ENCODE measurements around the gene F3. TPM values are rescaled to one million over a fixed set of nuclear protein-coding genes. Genes with fewer than 3 reads are reported as not detected.

Gene F3
- total RNA-seq, 4 donors from 2014 or later = 3.1 to 10.8 (median 6.3) TPM

DNA sequence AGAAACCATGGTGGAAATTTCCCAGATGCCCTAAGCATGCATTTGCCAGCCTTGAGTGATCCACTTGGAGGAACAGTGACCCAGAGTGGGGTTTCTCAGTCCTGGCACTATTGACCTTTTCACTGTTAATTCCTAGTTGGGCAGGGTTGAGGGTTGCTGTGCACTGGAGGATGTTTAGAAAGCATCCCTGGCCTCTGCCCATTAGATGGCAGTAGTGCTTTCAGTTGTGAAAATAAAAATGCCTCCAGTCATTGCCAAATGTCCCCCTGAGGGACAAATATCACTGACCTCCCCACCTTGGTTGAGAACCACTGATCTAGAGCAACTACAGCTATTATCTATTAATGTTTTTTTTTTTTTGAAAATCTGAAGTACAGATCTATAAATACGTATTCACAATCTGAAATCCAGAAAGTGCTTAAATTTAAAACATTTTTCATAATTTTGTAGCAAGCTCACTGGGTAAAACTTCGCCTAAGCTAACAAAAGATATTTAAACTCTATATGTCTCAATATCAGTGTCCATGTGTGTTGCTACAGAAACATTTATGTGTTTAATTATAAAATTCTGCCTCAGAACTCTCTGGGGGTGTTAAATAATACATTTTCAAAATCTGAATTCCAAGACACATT lies 27.3 kb downstream of the F3 start:
- ATAC-seq (no peak), DNase-seq (no peak)
- Histone ChIP-seq H3K27me3 (no peaks in the 10 kb centered on the region), H3K36me3 (no peaks in the 10 kb centered on the region), H3K4me1 (no peaks in the 10 kb centered on the region), H3K4me3 (no peak overlapping the region), H3K27ac (no peak overlapping the region), H3K9me3 (no peaks in the 10 kb centered on the region)
- intact Hi-C loops (cut with DNase I; ENCODE audit: low total_unique reads) = no loop called here
- TF ChIP-seq POLR2A (IDR thresholded peaks at IDR 0.05) = no peak
- TF ChIP-seq, protein P1, sequence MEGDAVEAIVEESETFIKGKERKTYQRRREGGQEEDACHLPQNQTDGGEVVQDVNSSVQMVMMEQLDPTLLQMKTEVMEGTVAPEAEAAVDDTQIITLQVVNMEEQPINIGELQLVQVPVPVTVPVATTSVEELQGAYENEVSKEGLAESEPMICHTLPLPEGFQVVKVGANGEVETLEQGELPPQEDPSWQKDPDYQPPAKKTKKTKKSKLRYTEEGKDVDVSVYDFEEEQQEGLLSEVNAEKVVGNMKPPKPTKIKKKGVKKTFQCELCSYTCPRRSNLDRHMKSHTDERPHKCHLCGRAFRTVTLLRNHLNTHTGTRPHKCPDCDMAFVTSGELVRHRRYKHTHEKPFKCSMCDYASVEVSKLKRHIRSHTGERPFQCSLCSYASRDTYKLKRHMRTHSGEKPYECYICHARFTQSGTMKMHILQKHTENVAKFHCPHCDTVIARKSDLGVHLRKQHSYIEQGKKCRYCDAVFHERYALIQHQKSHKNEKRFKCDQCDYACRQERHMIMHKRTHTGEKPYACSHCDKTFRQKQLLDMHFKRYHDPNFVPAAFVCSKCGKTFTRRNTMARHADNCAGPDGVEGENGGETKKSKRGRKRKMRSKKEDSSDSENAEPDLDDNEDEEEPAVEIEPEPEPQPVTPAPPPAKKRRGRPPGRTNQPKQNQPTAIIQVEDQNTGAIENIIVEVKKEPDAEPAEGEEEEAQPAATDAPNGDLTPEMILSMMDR (IDR thresholded peaks at IDR 0.05 in 4 of 5, conservative IDR thresholded peaks at IDR 0.05 in 1 of 5) = peak in 3 of 5 experiments; percentile 4 to 37 (median 28)
- in situ Hi-C loops (cut with MboI; ENCODE audit: low sequenced_read_pairs in 4 of 4) = loop anchor here in 1 of 4 donors (25.0 kb wide), 1 partner anchor 523 kb away; no protein-coding TSS in a partner anchor

DNA sequence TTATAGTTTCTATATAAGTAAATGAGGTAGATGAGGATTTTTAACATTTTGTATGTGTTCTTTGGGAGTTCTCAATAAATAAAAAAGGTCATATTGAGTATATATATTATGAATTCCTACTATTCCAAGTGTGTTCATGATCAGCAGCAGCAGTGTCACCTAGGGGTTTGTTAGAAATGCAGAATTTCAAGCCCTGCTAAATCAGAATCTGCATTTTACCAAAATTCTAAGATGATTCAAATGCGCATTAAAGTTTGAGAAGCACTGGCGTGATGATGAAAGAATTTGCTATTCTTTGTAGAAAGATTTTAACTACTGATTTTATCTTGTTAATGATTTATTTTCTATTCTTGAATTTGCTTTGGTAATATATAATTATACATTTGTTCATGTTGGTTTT lies 28.7 kb downstream of the F3 start:
- intact Hi-C loops (cut with DNase I; ENCODE audit: low total_unique reads) (no loop called here), in situ Hi-C loops (cut with MboI; ENCODE audit: low sequenced_read_pairs in 4 of 4) (loop anchor here in 1 of 4 donors (25.0 kb wide), 1 partner anchor 524 kb away; no protein-coding TSS in a partner anchor)

DNA sequence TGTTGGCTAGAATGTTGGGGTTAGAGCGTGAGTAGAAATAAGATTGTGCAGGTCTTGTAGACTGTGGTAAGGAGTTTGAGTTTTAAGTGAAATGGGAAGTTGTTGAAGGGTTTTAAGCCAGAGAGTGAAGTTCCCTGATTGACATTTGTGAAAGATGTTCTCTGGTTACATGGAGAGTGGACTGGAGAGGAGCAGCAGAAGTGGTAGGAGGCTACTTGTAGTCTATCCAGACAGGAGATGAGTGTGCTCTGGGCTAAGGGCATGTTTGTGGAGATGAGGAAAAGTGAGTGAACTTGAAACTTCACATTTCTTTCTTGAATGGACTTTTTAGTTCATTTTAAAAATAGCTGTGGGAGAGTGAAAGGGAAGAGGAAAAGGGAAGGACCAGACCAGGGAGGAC lies 37.0 kb downstream of the F3 start:
- H3K27ac ChIP-seq = no peak overlapping the region
- no peaks in the 10 kb centered on the region for H3K27me3 ChIP-seq
- ATAC-seq = no peak
- no peak for DNase-seq
- TF ChIP-seq, protein P1 (IDR thresholded peaks at IDR 0.05 in 4 of 5, conservative IDR thresholded peaks at IDR 0.05 in 1 of 5) = no peak
- TF ChIP-seq POLR2A (IDR thresholded peaks at IDR 0.05) = no peak
- H3K9me3 ChIP-seq = no peaks in the 10 kb centered on the region
- no peak overlapping the region for H3K4me3 ChIP-seq
- no peaks in the 10 kb centered on the region for H3K4me1 ChIP-seq
- H3K36me3 ChIP-seq = peaks cover 0 to 30% of the 10 kb centered on the region in 2 donors
- intact Hi-C loops (cut with DNase I; ENCODE audit: low total_unique reads) = no loop called here
- in situ Hi-C loops (cut with MboI; ENCODE audit: low sequenced_read_pairs in 4 of 4) = loop anchor here in 1 of 4 donors (25.0 kb wide), 1 partner anchor 533 kb away; no protein-coding TSS in a partner anchor

More for the DNA sequence above, 28.7 kb downstream of the F3 start:
- H3K9me3 ChIP-seq = no peaks in the 10 kb centered on the region
- ATAC-seq = no peak
- no peaks in the 10 kb centered on the region for H3K27me3 ChIP-seq
- no peak overlapping the region for H3K27ac ChIP-seq
- TF ChIP-seq, protein P1 (IDR thresholded peaks at IDR 0.05 in 4 of 5, conservative IDR thresholded peaks at IDR 0.05 in 1 of 5) = no peak
- no peak for TF ChIP-seq POLR2A (IDR thresholded peaks at IDR 0.05)
- no peak overlapping the region for H3K4me3 ChIP-seq
- DNase-seq = no peak
- no peaks in the 10 kb centered on the region for H3K4me1 ChIP-seq
- no peaks in the 10 kb centered on the region for H3K36me3 ChIP-seq

GRCh38 chr1:94503153-94503552 lies 38.4 kb downstream of the F3 start:
- no peaks in the 10 kb centered on the region for H3K9me3 ChIP-seq
- DNase-seq (no peak), ATAC-seq (no peak)
- in situ Hi-C loops (cut with MboI; ENCODE audit: low sequenced_read_pairs in 4 of 4) (loop anchor here in 1 of 4 donors (25.0 kb wide), 1 partner anchor 534 kb away; no protein-coding TSS in a partner anchor), intact Hi-C loops (cut with DNase I; ENCODE audit: low total_unique reads) (no loop called here)
- H3K4me1 ChIP-seq = no peaks in the 10 kb centered on the region
- no peak overlapping the region for H3K27ac ChIP-seq
- no peak overlapping the region for H3K4me3 ChIP-seq
- H3K36me3 ChIP-seq = peaks cover 0 to 44% of the 10 kb centered on the region in 2 donors
- no peaks in the 10 kb centered on the region for H3K27me3 ChIP-seq
- TF ChIP-seq, protein P1 (IDR thresholded peaks at IDR 0.05 in 4 of 5, conservative IDR thresholded peaks at IDR 0.05 in 1 of 5) = no peak
- TF ChIP-seq POLR2A (IDR thresholded peaks at IDR 0.05) = no peak

Data from gastrocnemius medialis (tissue), 4 donors.